Neural progenitor cell (in vitro differentiated cells): ENCODE measurements around the gene PLCG2. TPM values are rescaled to one million over a fixed set of nuclear protein-coding genes. Genes with fewer than 3 reads are reported as not detected.
A peak's percentile ranks its signal among the peaks of the same experiment; 100 is the strongest.
"Not testable (repeated sequence)": the region's sequence is repeated elsewhere in the genome, so short reads cannot be mapped to it uniquely, and the experiment has no call there.

Source experiments
- DNase-seq: peaks from one replicate; pipeline ENCODE4 v3.0.0-alpha.2; 2016; ENCODE audit warnings: low spot score
- H2AFZ ChIP-seq: fragments of 200-600 bp; sonication (generic); replicated peaks from 2 replicates; pipeline ENCODE4 v1.6.1; 2016; ENCODE audit warnings: antibody characterized with exemption
- H3F3A ChIP-seq: fragments of 200-600 bp; sonication (generic); 2 replicates; pipeline ENCODE4 v1.6.1; 2016; ENCODE audit warnings: antibody characterized with exemption, low read depth
- H3K27ac ChIP-seq: fragments of 200-600 bp; sonication (generic); 2 replicates; pipeline ENCODE4 v1.5.1; 2016; ENCODE audit warnings: mild to moderate bottlenecking
- H3K27me3 ChIP-seq: fragments of 200-600 bp; sonication (generic); 2 replicates; pipeline ENCODE4 v1.6.1; 2016; ENCODE audit warnings: mild to moderate bottlenecking, moderate library complexity
- H3K36me3 ChIP-seq: fragments of 200-600 bp; sonication (generic); 2 replicates; pipeline ENCODE4 v1.5.1; 2016
- H3K4me1 ChIP-seq: fragments of 200-600 bp; sonication (generic); 2 replicates; pipeline ENCODE4 v1.6.1; 2016; ENCODE audit warnings: mixed run types
- H3K4me2 ChIP-seq: fragments of 200-600 bp; sonication (generic); 2 replicates; pipeline ENCODE4 v1.6.1; 2016
- H3K4me3 ChIP-seq: fragments of 200-600 bp; sonication (generic); 2 replicates; pipeline ENCODE4 v1.5.1; 2016
- H3K79me2 ChIP-seq: fragments of 200-600 bp; sonication (generic); 2 replicates; pipeline ENCODE4 v1.6.1; 2016; ENCODE audit warnings: low read depth
- H3K9ac ChIP-seq: fragments of 200-600 bp; sonication (generic); 2 replicates; pipeline ENCODE4 v1.6.1; 2016
- H3K9me3 ChIP-seq: fragments of 200-600 bp; sonication (generic); 2 replicates; pipeline ENCODE4 v1.5.1; 2016; ENCODE audit warnings: low read depth
- H4K20me1 ChIP-seq: fragments of 200-600 bp; sonication (generic); 2 replicates; pipeline ENCODE4 v1.6.1; 2016; ENCODE audit warnings: low read depth
- H3K27ac Mint-ChIP-seq: 3 replicates; pipeline ENCODE4 v1.8.0; 2021; ENCODE audit warnings: mixed read lengths
- H3K27me3 Mint-ChIP-seq: 2 replicates; pipeline ENCODE4 v1.8.0; 2022; ENCODE audit warnings: low read depth, mild to moderate bottlenecking, inconsistent platforms, moderate library complexity, mixed read lengths; ENCODE audit not compliant: insufficient read depth
- H3K36me3 Mint-ChIP-seq: 3 replicates; pipeline ENCODE4 v1.8.0; 2021; ENCODE audit warnings: mixed read lengths
- H3K4me1 Mint-ChIP-seq: 3 replicates; pipeline ENCODE4 v1.8.0; 2021; ENCODE audit warnings: mixed read lengths
- H3K4me3 Mint-ChIP-seq: 3 replicates; pipeline ENCODE4 v1.8.0; 2021; ENCODE audit warnings: mild to moderate bottlenecking, moderate library complexity, mixed read lengths
- H3K9me3 Mint-ChIP-seq: 3 replicates; pipeline ENCODE4 v1.8.0; 2020; ENCODE audit warnings: mixed read lengths
- CTCF ChIP-seq: fragments of 200-600 bp; sonication (generic); IDR thresholded peaks from 2 replicates; pipeline ENCODE4 v1.5.1; 2017; ENCODE audit warnings: antibody characterized with exemption, mild to moderate bottlenecking
- EZH2 ChIP-seq: fragments of 200-600 bp; sonication (generic); IDR thresholded peaks from 2 replicates; pipeline ENCODE4 v1.6.1; 2017; ENCODE audit warnings: antibody characterized with exemption, mild to moderate bottlenecking, moderate library complexity
- EZH2phosphoT487 ChIP-seq: fragments of 200-600 bp; sonication (generic); IDR thresholded peaks from 2 replicates; pipeline ENCODE4 v1.6.1; 2017; ENCODE audit warnings: antibody characterized with exemption
- total RNA-seq: library from RNA; depleted of rRNA; stranded (reverse); fragments of >200 nt; gene quantifications from 2 replicates; pipeline ENCODE4 v1.2.3, GENCODE V29; 2015; ENCODE audit warnings: low replicate concordance

Gene PLCG2
- total RNA-seq, 1 donor from 2014 or later, result 5.0 TPM

DNA sequence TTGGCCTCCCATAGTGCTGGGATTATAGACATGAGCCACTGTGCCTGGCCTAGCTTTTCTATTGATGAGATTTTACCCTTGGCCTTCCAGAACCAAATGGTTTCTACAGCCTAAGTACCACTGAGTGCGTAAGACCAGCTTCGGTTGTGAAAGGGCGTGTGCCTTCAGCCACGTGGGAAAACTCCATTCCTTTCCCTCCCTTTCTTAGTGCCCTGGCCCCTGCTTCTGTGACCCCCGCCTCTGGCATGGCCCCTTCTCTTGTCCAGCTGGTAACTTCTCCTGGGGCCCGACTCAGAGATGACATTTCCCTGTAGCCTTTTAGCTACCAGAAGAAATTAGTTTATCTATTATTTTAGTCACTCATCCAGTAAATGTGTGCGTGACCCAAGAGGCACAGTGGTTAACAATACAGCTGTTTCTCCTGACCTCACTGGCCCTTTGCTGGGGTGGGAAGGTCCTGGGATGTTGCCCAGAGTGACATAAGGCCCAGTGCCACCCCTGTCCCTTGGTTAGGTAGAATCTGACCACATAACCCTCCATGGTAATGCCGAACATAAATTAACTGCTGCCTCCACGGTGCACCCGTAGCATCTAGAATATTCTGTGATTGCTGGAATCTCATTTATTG is 97.3 kb downstream of the PLCG2 start:
- Histone ChIP-seq H2AFZ (no peak overlapping the region), H3K9me3 (no peaks in the 10 kb centered on the region), H3K27ac (no peak overlapping the region), H3K4me3 (no peak overlapping the region), H4K20me1 (no peaks in the 10 kb centered on the region), H3K79me2 (no peaks in the 10 kb centered on the region), H3K4me1 (peaks cover 7% of the 10 kb centered on the region), H3K27me3 (no peaks in the 10 kb centered on the region), H3K36me3 (no peaks in the 10 kb centered on the region), H3K9ac (no peak overlapping the region), H3K4me2 (no peak overlapping the region), H3F3A (no peaks in the 10 kb centered on the region)
- Mint-ChIP-seq H3K4me3 (no peak overlapping the region), H3K27me3 (peaks cover 6% of the 10 kb centered on the region), H3K4me1 (peaks cover 4% of the 10 kb centered on the region), H3K27ac (no peak overlapping the region), H3K36me3 (no peaks in the 10 kb centered on the region), H3K9me3 (no peaks in the 10 kb centered on the region)
- no peak for DNase-seq
- TF ChIP-seq CTCF (no peak), EZH2 (no peak), EZH2phosphoT487 (no peak)

DNA sequence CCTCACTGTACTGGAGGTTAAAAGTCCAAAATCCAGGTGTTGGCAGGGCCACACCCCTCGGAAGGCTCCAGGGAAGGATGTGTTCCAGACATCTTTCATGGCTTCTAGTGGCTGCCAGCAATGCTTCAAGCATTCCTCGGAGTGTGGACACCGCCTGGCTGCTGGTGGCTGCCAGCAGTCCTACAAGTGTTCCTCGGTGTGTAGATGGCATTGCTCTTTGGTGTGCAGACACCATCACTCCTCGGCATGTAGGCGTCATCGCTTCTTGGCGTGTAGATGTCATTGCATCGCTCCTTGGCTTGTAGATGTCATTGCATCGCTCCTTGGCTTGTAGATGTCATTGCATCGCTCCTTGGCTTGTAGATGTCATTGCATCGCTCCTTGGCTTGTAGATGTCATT is 98.4 kb downstream of the PLCG2 start:
- not testable (repeated sequence) for H4K20me1 ChIP-seq, H3K9ac ChIP-seq, H3K9me3 Mint-ChIP-seq, H3K36me3 Mint-ChIP-seq, H3F3A ChIP-seq, H3K4me3 ChIP-seq, H3K27me3 Mint-ChIP-seq, H3K4me1 Mint-ChIP-seq, H3K9me3 ChIP-seq, H3K4me2 ChIP-seq, H3K27ac Mint-ChIP-seq, H3K4me3 Mint-ChIP-seq, H3K36me3 ChIP-seq, DNase-seq, H3K79me2 ChIP-seq, H3K4me1 ChIP-seq, H3K27ac ChIP-seq, H2AFZ ChIP-seq, H3K27me3 ChIP-seq

DNA sequence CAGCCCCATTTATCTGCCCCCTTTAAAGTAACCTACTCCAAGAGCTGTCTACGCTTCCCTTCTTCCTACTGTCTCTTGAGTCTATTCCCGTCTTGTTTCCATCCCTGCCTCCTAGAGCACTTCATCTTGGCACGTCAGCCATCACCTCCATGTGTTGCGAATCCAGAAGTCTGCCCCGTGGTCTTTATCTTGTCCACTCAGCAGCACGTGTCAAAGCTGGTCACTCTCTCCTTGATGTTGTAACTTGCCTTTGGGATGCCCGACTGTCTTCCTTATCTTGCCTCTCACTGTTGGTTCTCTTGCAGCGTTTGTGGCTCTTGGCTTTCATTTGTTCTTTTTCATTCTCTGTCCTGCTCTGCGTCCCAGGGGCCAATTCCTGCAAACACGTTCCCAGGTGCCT is 99.4 kb downstream of the PLCG2 start:
- H4K20me1 ChIP-seq, result no peaks in the 10 kb centered on the region
- H3K36me3 ChIP-seq, result no peaks in the 10 kb centered on the region
- H3K4me1 Mint-ChIP-seq, result peaks cover 4% of the 10 kb centered on the region
- no peaks in the 10 kb centered on the region for H3F3A ChIP-seq
- no peak overlapping the region for H3K9ac ChIP-seq
- no peak overlapping the region for H2AFZ ChIP-seq
- no peak overlapping the region for H3K4me3 Mint-ChIP-seq
- H3K27ac Mint-ChIP-seq, result no peak overlapping the region
- H3K79me2 ChIP-seq, result no peaks in the 10 kb centered on the region
- DNase-seq, result no peak
- no peaks in the 10 kb centered on the region for H3K27me3 ChIP-seq
- TF ChIP-seq CTCF, result no peak
- TF ChIP-seq EZH2phosphoT487, result no peak
- TF ChIP-seq EZH2, result no peak
- no peak overlapping the region for H3K4me3 ChIP-seq
- H3K4me1 ChIP-seq, result peaks cover 7% of the 10 kb centered on the region
- H3K27ac ChIP-seq, result no peak overlapping the region
- H3K4me2 ChIP-seq, result no peak overlapping the region
- no peaks in the 10 kb centered on the region for H3K9me3 ChIP-seq
- H3K27me3 Mint-ChIP-seq, result peaks cover 5% of the 10 kb centered on the region
- no peaks in the 10 kb centered on the region for H3K36me3 Mint-ChIP-seq
- H3K9me3 Mint-ChIP-seq, result no peaks in the 10 kb centered on the region

DNA sequence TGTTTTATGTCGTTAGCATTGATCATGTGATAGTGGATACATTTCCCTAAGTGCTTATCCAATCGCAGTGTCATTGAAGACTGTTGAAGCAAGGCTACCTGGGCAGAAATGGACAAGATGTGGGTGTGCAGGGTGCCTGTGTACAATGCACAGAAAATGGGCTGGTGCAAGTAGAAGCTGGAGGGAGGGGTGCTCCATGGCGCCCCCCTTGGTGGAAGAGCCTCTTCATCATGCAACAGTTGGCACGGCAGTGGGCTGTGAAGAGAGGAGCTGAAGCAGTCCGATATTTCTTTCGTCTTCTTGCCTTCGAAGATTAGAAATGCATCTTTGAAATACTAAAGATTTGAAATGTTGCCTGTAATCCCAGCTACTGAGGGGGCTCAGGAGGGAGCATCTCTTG is 100.5 kb downstream of the PLCG2 start:
- Mint-ChIP-seq H3K36me3 (no peaks in the 10 kb centered on the region), H3K9me3 (no peaks in the 10 kb centered on the region), H3K4me1 (peaks cover 4% of the 10 kb centered on the region), H3K27ac (no peak overlapping the region), H3K27me3 (peaks cover 5% of the 10 kb centered on the region), H3K4me3 (no peak overlapping the region)
- H3K27me3 ChIP-seq, result no peaks in the 10 kb centered on the region
- H3K36me3 ChIP-seq, result no peaks in the 10 kb centered on the region
- peaks cover 7% of the 10 kb centered on the region for H3K4me1 ChIP-seq
- H3K4me2 ChIP-seq, result no peak overlapping the region
- no peak overlapping the region for H3K4me3 ChIP-seq
- H4K20me1 ChIP-seq, result no peaks in the 10 kb centered on the region
- TF ChIP-seq EZH2phosphoT487, result no peak
- no peak for TF ChIP-seq EZH2
- TF ChIP-seq CTCF, result peak; percentile 50
- DNase-seq, result peak; percentile 16
- H3K27ac ChIP-seq, result no peak overlapping the region
- H2AFZ ChIP-seq, result no peak overlapping the region
- no peaks in the 10 kb centered on the region for H3K79me2 ChIP-seq
- H3K9me3 ChIP-seq, result no peaks in the 10 kb centered on the region
- no peaks in the 10 kb centered on the region for H3F3A ChIP-seq
- H3K9ac ChIP-seq, result no peak overlapping the region
